GDM1 (cell line): ENCODE measurements around the gene TSC22D1.
A peak's percentile ranks its signal among the peaks of the same experiment; 100 is the strongest.

Source experiments
- DNase-seq: peaks from one replicate; lab custom pipeline; 2025; lab: John Stamatoyannopoulos, UW

TSC22D1 gene

DNA sequence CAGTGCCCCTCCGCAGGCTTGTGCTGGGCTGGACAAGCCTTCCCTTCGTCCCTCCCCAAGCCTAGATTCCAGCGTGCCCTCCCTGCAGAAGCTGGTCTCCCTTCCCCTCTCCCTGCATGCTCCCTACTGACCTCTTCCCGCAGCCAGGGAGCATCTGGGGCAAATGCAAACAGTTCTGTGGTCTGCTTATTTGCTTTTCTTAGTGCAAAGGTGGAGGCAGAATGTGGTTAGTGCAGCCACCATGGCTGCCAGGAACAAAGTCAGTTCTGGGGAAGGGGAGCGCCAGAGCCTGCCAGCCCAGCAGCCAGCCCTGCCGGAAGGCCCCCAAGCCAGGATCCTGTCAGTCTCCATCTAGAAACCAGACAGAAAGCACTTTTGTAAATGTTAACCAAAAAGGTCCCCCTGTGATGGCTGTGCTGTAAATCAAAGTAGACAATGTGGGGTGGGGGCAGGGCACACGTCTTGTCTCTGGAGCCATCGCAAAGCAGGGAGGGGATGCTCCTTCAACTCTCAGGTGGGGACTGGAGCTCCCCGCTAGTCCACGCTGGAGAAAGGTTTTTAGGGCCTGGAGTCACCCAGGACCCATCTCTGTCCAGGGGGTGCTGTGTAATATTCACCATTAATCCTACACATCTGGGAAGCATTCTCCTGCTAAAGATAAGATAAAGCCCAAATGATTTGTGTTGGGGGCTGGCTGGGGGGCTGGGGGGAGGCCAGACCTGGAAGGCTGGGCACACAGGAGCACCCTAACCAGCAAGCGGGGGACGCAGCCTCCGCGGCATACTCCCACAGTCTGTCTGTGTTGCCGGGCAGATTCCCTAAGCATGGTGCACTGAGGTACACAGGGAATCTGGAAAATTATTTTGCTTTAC is 171.6 kb downstream of the TSC22D1 start:
- DNase-seq: no peak

DNA sequence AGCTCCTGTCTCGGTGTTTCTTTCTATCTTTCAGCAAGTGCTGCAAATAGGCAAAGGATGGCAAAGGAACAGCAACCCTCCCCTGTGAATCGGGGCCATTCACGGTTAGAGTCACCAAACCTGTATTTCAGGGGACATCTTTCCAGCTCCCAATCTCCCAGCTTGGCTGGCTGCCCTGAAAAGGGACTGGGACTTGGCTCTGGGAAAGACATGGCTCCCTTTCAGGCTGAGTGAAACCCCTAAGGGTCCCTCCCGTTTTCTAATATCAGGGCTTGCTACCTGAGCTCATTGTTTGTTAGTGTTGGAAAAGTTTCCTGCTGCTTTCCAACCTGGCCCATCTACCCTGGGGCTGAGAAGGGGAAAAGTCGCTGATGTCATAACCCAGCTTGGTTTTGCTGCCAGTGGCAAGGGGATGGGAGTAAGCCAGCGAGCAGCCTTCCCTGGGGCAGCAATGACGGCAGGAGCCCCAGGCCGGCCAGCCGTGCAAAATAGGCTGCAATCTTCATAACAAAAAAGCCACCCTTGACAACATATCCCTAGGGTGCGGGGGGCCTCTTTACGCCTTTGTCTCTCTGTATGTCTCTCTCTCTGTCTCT is 172.6 kb downstream of the TSC22D1 start:
- DNase-seq: no peak

DNA sequence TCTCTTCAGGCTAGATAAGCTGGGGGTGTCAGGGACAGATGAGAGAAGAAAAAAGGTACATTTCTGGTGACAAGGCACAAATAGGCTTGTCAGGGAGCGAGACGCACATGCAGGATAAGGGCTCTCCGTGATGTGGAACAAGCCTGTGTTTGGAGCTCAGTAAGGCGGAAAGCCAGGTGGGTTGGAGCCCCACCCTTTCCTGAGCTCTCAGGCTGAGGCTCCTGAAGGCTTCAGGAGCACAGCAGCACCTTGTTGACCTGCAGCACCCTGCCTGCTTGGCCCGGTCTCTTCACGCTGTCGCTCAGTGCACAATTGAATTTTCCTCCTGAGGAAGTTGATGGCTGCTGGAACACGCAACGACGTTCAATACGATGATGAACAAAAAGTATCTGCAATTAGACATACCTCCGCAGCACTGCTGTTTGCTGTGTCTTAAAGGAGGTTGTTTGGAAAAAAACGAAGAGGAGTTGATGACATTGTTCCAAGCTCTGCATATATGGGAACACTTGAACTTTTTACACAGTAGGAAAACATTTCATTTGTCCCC is 173.2 kb downstream of the TSC22D1 start:
- DNase-seq: no peak

DNA sequence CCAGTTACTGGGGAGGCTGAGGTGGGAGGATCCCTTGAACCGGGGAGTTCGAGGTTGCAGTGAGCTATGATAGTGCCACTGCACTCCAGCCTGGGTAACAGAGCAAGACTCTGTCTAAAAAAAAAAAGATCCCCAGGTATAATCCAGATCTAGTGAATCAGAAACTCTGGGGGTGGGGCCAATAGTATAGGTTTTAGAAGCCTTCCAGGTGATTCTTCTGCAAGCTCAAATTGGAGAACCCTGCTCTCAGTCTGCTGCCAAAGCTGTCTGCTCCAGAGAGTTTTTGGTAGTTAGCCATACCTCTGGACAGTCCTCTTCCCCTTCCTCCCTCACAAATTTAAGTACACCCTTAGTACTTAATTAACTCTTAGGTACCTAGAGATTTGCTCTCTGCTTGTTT is 174.6 kb downstream of the TSC22D1 start:
- no peak for DNase-seq

DNA sequence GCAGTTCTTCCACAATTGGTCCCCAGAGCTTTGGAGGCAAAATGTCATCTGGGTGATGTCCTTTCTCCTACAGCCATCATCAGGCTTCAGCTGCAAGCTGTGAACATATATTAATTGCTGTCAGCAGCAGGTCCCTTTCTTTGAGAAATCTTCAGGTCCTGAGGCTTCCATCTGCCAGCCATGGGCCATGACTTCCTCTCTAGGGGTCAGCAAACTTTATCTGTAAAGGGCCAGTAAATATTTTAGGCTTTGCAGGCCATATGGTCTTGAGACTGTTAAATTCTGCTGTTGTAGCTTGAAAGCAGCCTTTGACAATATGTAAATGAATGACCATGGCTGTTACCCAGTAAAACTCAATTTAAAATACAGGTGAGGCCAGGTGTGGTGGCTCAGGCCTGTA is 175.4 kb downstream of the TSC22D1 start:
- no peak for DNase-seq

DNA sequence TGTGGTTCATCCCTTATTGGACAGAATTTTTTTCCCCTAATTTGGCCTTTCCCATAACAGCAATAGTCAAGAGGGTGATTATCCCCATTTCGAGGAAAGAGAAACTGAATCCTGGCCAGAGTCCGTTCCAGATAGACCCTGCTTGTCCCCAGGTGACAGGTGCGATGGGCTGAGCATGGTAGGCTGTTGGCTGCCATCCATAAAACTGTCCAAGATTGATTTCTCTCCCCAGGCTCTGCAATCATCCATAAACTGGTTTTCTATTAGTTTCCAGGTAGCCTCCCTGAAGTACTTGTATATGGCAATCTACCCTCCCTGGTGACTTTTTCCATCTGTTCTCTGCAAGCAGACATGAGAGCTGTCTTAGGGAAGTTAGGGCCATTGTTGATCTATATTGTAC is 177.1 kb downstream of the TSC22D1 start:
- DNase-seq: no peak

DNA sequence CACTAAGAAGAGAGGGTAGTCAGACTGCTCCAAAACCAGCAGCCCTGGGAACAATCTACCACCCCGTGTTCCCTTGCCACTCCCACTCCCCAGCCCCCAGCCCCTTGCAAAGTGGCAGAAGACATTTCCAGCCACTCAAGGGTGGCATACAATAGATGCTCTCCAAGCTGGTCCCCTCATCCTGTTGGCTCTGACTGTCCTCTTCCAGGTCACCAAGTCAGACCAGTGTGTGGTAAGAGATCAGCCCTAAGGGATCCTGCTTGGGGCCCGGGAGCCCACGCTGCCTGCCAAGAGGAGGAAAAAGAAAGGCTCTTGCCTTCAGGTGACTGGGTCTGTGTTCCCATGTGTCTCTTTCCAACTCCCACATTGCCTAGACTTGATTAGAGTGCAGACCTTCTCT is 177.5 kb downstream of the TSC22D1 start:
- no peak for DNase-seq

DNA sequence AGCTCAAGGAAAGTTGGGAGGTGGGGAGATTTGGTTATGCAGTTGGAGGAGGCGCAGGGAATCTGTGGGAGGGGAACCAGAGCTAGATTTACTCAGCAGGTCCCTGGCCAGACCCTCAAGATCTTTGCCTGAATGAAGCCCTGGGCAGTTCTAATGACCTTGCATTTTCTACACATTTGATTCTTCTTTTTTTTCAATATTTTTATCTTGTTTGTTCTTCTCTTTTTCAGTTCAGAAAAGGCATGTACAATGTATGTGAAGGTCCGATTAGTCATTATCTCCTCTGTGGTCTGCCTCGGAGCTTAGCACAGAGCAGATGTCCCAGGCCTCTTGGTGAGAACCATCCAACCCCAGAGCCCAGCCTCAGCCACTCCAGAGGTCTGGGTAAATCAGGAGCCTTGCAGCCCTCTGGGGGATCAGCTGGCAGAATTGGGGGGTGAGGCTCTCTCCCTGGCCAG is 178.3 kb downstream of the TSC22D1 start:
- no peak for DNase-seq

DNA sequence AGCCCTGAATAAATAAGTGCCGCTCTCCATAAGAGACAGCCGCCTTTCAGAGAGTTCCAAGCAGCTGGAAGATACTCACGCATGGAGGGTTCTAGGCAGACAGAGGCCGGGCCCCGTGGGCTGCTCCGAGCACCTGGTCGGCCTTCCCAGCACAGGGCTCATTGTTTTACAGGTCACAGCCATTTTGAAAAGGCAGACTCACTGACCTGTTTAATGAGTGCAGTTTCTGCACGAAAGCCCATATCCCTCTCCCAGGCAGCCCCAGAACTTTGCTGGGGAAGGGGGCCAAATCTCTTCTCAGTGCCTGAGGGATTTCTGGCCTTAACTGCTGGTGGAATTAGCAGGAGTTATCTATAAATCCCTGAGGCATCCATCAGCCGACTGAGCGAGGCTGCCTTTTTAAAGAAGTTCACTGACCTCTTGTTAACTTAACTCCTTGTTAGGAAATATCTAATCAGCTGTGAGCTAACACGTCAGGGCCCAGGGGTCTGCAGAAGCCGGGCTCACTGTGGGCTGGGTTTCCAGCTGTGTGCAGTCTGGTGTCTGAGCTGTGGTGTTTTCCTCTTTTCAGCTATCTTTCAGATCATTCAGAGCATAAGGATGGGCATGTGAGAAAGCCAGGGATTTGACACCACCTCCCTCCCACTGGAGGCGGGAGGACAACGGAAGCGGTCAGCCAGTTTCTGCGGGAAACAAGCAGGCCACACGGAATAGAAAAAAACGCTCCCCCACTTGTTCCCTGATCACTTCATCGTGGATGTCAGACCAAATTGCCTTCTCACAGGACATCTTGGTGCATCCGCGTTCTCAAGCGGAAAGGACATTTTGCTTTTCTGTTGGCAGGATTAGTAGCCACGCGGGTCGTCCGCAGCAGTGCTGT is 179.2 kb downstream of the TSC22D1 start:
- no peak for DNase-seq

DNA sequence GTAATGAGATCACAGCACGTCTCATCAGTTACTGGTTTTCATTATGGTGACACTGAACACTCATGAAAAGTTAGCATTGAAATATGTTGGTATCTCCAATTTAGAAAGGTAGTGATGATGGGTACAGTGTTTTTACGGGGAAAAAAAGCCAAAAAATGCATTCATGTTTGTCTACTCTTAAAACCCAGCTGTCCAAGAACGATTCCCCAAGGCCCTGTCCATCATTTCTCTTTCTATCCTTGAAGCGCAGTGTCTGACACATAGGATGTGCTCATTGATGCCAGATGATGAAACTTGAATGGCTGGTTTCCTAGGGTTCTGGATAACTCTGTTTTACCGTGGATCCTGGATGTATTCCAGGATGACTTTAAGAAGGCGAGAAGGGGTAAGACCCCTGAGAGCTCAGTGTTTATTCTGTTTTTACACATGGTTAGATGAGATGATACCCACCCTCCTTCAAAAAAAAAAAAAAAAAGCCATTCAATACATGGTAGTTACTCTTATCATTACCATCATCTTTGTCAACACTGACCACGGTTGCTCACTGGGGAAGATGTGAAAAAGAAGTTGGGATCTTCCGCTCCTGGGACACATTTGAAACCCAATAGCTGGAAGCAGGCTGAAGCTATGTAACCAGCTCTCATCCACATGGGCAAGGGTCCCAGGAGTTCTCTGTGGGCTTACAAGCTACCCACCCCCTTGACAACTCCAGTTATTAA is 180.0 kb downstream of the TSC22D1 start:
- DNase-seq: no peak

DNA sequence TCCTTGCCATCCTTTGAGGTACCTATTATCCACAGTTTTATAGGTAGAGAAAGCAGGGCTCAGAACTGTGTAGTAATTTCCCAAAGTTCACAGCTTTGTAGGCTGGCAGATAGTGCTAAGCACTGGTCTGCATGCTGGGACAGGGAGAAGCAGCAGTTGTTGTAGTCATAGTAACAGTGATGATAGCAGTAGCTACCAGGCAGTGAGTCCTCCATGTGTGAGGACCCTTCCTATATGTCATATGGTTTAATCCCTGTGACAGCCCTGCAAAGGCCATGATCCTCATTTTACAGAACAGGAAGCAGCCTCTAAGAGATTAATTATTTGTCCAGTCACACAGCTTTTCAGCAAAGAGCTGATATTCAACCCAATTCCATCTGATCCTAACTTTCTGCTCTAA is 181.5 kb downstream of the TSC22D1 start:
- no peak for DNase-seq

DNA sequence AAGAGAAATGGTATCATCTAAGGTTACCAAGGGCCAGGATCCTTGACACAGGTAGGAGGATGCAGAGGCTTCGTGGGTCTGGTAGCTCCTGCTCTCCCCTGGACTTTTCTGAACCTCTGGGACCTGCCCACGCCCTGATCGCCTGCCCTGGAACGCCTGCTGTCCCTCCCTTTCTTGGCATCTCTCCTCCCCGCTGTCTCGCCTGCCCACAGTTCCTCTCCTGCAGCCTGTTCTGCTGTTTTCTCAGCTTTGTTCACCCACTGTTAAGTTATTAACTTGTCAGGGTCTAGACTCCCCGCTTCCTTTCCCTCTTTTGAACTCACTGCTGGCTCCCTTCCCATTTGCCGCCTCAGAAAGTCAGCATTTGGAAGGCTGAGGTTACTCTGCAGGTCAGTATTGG is 182.7 kb downstream of the TSC22D1 start:
- DNase-seq: no peak

DNA sequence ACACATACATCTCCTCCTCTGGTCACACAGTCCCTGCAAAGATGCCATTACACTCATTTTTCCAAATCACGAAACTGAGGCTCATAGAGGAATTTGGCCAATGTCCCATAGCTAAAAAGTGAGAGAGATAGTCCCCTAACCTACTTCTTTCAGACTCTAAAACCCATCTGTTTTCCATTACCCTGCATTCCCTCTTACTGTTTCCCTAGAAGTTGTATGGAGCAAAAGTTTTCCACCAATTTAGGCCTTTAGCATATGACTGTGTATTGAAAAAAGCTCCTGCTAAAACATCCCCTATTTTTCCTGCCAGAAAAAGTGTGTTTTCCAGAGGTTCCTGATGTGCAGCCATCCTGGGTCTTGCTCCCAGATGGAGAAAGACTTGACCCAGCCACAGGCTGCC is 186.3 kb downstream of the TSC22D1 start:
- no peak for DNase-seq

DNA sequence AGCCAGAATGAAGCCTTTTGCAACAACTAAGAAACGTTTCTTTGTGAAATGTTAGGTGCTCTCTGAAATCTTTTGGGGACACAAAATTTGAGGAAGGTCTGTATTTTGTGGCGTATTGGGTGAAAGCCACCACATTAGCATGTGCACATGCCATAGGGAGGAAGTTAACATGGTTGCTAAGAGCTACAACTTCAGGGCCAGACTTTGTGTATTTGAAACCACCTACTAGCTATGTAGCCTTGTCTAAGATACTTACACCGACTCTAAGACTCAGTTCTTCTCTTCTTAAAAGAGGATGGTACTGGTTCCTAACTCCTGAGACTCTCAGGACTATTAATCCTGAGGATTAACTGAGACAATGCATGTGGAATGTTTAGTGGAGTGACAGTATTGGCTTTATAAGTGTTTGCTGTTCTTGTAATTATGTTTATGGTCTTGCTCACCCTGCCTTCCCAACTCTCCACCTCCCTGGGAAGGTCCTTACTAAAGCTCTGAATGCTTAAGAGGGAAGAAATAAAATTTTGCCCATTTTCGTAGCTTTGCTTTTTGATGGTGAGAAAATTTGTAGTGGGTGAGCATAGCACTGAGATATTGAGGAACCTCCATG is 187.0 kb downstream of the TSC22D1 start:
- DNase-seq: peak; percentile 33

DNA sequence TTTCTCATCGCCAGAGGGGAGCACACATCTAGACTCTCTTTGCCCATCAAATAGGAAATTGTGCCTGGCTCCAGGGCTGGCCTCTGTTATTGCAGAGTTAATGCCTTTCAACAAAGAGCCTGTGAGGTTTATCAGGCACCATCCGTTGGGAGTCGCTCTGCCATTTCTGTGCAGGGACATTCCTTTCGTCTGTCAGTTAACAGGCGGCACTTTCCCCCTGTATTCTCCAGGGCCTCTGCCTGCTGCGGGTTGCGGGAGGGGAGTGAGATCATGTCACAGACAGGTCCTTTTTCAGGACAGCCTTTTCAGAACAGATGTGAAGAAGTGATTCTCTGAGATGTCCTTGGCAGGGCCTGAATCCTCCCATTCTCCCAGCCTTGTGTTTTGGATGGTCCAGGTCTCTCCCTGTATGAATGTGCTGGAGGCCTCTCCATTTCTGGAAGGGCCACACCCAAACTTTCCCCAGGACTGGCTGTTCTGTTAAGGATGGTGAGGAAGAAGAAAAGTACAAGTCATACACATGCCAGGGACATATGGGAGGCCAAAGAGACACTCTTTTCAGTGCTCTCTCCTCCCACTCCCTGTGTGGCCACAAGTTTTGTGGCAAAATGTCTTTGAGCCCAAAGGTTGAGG is 187.6 kb downstream of the TSC22D1 start:
- no peak for DNase-seq

DNA sequence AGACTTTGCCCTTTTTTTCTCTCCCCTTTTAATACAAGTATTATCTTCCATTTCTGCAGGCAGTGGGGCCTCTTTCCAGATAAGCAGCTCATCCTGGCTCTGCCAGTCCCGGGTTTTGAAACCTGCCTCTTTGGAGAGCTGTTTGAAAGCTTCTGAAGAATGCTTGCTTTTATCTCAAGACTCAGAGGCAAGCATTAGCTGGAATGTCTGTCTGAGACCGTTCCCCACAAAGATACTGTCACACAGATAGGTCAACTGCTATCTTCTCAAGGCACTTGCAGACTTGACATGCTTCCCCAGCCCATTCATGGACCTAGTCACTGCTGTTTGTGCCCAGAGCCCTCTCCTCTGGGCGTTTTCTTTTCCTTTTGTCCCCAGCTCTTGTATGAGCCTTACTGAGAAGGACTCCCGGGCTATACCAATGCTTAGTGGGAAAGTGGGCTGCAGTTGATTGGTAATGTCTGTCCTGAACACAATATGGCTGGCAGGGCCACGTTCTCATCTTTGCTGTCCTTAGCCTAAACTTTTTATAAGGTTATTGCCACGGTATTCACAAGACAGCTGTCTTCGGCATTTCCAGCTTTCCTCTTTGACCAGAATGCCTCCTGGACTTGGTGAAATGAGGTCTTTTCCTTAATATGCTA is 189.1 kb downstream of the TSC22D1 start:
- no peak for DNase-seq

DNA sequence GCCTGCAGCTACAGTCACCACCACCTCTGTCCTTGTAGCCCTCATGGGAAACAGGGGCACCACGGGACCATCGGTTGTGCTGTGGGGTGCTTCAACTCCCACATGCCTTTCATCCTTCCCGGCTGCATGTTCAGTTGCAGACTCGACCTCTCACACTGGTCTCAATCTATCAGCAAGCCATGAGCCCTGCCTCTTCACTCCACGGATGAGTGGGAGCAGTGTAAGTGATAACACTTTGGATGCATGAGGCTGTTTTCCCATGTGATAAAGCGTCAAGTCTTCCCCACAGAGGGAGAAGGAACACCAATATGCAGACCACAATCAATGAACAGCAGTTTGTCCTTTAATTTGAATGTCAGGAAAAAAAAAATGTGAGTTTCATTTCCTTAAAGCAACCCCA is 190.3 kb downstream of the TSC22D1 start:
- DNase-seq: no peak

DNA sequence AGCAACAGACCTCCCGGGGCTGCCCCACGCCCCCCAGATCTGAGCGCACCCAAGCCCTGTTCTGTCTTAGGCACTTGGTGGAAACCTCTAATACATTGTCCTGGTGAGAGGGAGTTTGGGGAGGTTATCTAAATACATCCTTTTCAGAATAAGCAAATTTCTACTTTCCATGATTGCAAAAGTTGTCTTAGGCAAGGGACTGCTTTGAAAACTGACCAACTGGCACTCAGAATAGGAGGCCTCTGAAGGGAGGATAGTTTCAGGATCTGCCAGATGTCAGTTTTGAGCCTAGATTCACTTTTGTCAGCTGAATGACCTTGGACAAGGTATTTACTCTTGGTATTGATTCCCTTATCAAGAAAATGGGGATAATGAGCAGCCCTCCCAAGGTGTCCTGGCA is 190.7 kb downstream of the TSC22D1 start:
- no peak for DNase-seq

DNA sequence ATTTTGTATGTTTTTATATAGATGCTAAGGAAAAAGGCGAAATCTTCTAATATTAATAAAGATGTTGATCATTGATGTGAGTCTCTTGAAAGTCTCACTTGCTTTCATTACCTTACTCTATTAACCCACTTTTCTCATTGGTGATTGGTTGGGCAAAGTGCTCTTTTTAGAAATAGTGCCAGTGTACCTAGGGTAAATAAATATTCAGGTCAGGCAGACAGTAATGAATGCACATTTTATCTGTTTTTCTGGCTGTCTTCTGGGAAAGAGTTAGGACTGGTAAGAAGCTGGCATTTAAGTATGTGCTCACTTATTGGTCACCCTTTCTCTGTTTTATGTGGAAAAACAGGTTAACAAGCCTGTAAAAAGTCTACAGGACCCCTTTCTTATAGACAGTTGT is 191.4 kb downstream of the TSC22D1 start:
- no peak for DNase-seq

DNA sequence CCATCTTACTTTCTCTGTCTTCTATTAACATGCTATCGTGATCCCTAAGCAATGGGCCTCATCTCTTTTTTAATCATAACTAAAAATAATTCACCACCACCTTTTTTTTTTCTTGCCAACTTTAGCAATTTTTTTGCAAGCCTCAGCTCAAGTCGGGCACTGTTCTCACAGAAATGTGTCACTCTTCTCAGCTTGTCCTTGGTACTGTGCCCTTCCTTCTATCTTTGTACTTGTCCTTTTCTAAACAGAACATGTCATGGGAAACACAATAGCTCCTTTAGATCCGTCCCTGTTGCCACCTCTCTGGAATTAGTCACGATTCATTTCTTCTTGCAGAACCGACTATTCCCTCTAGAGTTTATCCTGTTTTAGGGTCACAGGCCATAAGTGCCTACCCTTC is 192.2 kb downstream of the TSC22D1 start:
- no peak for DNase-seq
